ENCODE data around the gene MBOAT1.

Gene MBOAT1

GRCh38 chr6:20255428-20255827 lies 43.2 kb upstream of the MBOAT1 start:
- no peak overlapping the region for H2AK5ac ChIP-seq (ENCODE audit: low read length, severe bottlenecking)
- no peak overlapping the region for H3K9ac ChIP-seq (ENCODE audit: low read length)
- H3K4me1 ChIP-seq (ENCODE audit: control insufficient read depth, insufficient read depth, low read depth, low read length) = no peaks in the 10 kb centered on the region
- DNase-seq = no peak
- H2BK5ac ChIP-seq (ENCODE audit: low read depth, low read length, poor library complexity, severe bottlenecking) = no peak overlapping the region
- H3K27ac ChIP-seq (ENCODE audit: low read length, poor library complexity, severe bottlenecking) = no peak overlapping the region
- H2BK120ac ChIP-seq (ENCODE audit: low read depth, low read length) = no peak overlapping the region
- no peaks in the 10 kb centered on the region for H3K36me3 ChIP-seq (ENCODE audit: control insufficient read depth in 1 of 2, insufficient read depth in 2 of 2, low read depth in 1 of 2, low read length in 2 of 2)
- H4K8ac ChIP-seq (ENCODE audit: low read length) = no peak overlapping the region
- peaks cover 12% of the 10 kb centered on the region for H3K9me3 ChIP-seq (ENCODE audit: control insufficient read depth, low read length)
- no peak overlapping the region for H3K18ac ChIP-seq (ENCODE audit: low read depth in 1 of 2, low read length in 2 of 2)
- H3K79me1 ChIP-seq (replicated peaks; ENCODE audit: low read length, poor library complexity, severe bottlenecking) = no peaks in the 10 kb centered on the region
- no peak overlapping the region for H3K14ac ChIP-seq (ENCODE audit: low read length in 2 of 2)
- no peak overlapping the region for H2BK12ac ChIP-seq (ENCODE audit: low read length in 2 of 2)
- no peak overlapping the region for H2AFZ ChIP-seq (ENCODE audit: low read depth, low read length)
- no peak overlapping the region for H4K91ac ChIP-seq (ENCODE audit: low read length)
- H3K4me3 ChIP-seq (ENCODE audit: insufficient read depth in 1 of 2, low read depth in 1 of 2, low read length in 2 of 2) = no peak overlapping the region
- H3K27me3 ChIP-seq (ENCODE audit: control insufficient read depth in 1 of 2, insufficient read depth in 1 of 2, low read length in 2 of 2) = no peaks in the 10 kb centered on the region
- H2BK15ac ChIP-seq (ENCODE audit: low read depth, poor library complexity, severe bottlenecking) = no peak overlapping the region
- H3K4ac ChIP-seq (ENCODE audit: low read depth in 1 of 2, low read length in 2 of 2) = no peak overlapping the region
- no peak overlapping the region for H3K4me2 ChIP-seq (ENCODE audit: low read length, poor library complexity, severe bottlenecking)
- H3K23ac ChIP-seq (ENCODE audit: low read length in 2 of 2) = no peak overlapping the region

GRCh38 chr6:20254295-20254694 lies 42.0 kb upstream of the MBOAT1 start:
- Histone ChIP-seq H3K9me3 (ENCODE audit: control insufficient read depth, low read length) (peaks cover 12% of the 10 kb centered on the region), H3K14ac (ENCODE audit: low read length in 2 of 2) (no peak overlapping the region), H3K4me1 (ENCODE audit: control insufficient read depth, insufficient read depth, low read depth, low read length) (no peaks in the 10 kb centered on the region), H3K79me1 (replicated peaks; ENCODE audit: low read length, poor library complexity, severe bottlenecking) (no peaks in the 10 kb centered on the region), H2BK12ac (ENCODE audit: low read length in 2 of 2) (no peak overlapping the region), H3K23ac (ENCODE audit: low read length in 2 of 2) (no peak overlapping the region), H3K27me3 (ENCODE audit: control insufficient read depth in 1 of 2, insufficient read depth in 1 of 2, low read length in 2 of 2) (no peaks in the 10 kb centered on the region), H2BK15ac (ENCODE audit: low read depth, poor library complexity, severe bottlenecking) (no peak overlapping the region), H2AFZ (ENCODE audit: low read depth, low read length) (no peak overlapping the region), H3K4me3 (ENCODE audit: insufficient read depth in 1 of 2, low read depth in 1 of 2, low read length in 2 of 2) (no peak overlapping the region), H2BK120ac (ENCODE audit: low read depth, low read length) (no peak overlapping the region), H4K8ac (ENCODE audit: low read length) (no peak overlapping the region), H4K91ac (ENCODE audit: low read length) (no peak overlapping the region), H3K27ac (ENCODE audit: low read length, poor library complexity, severe bottlenecking) (no peak overlapping the region), H3K9ac (ENCODE audit: low read length) (no peak overlapping the region), H3K4ac (ENCODE audit: low read depth in 1 of 2, low read length in 2 of 2) (no peak overlapping the region), H3K36me3 (ENCODE audit: control insufficient read depth in 1 of 2, insufficient read depth in 2 of 2, low read depth in 1 of 2, low read length in 2 of 2) (no peaks in the 10 kb centered on the region), H2BK5ac (ENCODE audit: low read depth, low read length, poor library complexity, severe bottlenecking) (no peak overlapping the region), H3K4me2 (ENCODE audit: low read length, poor library complexity, severe bottlenecking) (no peak overlapping the region), H2AK5ac (ENCODE audit: low read length, severe bottlenecking) (no peak overlapping the region), H3K18ac (ENCODE audit: low read depth in 1 of 2, low read length in 2 of 2) (no peak overlapping the region)
- DNase-seq = no peak

GRCh38 chr6:20253021-20253420 lies 40.8 kb upstream of the MBOAT1 start:
- peaks cover 12% of the 10 kb centered on the region for H3K9me3 ChIP-seq (ENCODE audit: control insufficient read depth, low read length)
- no peak overlapping the region for H2BK15ac ChIP-seq (ENCODE audit: low read depth, poor library complexity, severe bottlenecking)
- no peak overlapping the region for H3K4me3 ChIP-seq (ENCODE audit: insufficient read depth in 1 of 2, low read depth in 1 of 2, low read length in 2 of 2)
- H3K79me1 ChIP-seq (replicated peaks; ENCODE audit: low read length, poor library complexity, severe bottlenecking) = no peaks in the 10 kb centered on the region
- no peak overlapping the region for H3K18ac ChIP-seq (ENCODE audit: low read depth in 1 of 2, low read length in 2 of 2)
- no peak overlapping the region for H2AK5ac ChIP-seq (ENCODE audit: low read length, severe bottlenecking)
- H2BK120ac ChIP-seq (ENCODE audit: low read depth, low read length) = no peak overlapping the region
- H4K91ac ChIP-seq (ENCODE audit: low read length) = no peak overlapping the region
- H3K27ac ChIP-seq (ENCODE audit: low read length, poor library complexity, severe bottlenecking) = no peak overlapping the region
- H2AFZ ChIP-seq (ENCODE audit: low read depth, low read length) = no peak overlapping the region
- DNase-seq = no peak
- H3K14ac ChIP-seq (ENCODE audit: low read length in 2 of 2) = no peak overlapping the region
- H3K4me1 ChIP-seq (ENCODE audit: control insufficient read depth, insufficient read depth, low read depth, low read length) = no peaks in the 10 kb centered on the region
- H2BK12ac ChIP-seq (ENCODE audit: low read length in 2 of 2) = no peak overlapping the region
- no peak overlapping the region for H3K9ac ChIP-seq (ENCODE audit: low read length)
- no peak overlapping the region for H3K4ac ChIP-seq (ENCODE audit: low read depth in 1 of 2, low read length in 2 of 2)
- no peak overlapping the region for H3K23ac ChIP-seq (ENCODE audit: low read length in 2 of 2)
- no peaks in the 10 kb centered on the region for H3K27me3 ChIP-seq (ENCODE audit: control insufficient read depth in 1 of 2, insufficient read depth in 1 of 2, low read length in 2 of 2)
- H4K8ac ChIP-seq (ENCODE audit: low read length) = no peak overlapping the region
- no peak overlapping the region for H2BK5ac ChIP-seq (ENCODE audit: low read depth, low read length, poor library complexity, severe bottlenecking)
- no peak overlapping the region for H3K4me2 ChIP-seq (ENCODE audit: low read length, poor library complexity, severe bottlenecking)
- no peaks in the 10 kb centered on the region for H3K36me3 ChIP-seq (ENCODE audit: control insufficient read depth in 1 of 2, insufficient read depth in 2 of 2, low read depth in 1 of 2, low read length in 2 of 2)
- 50% methylated on average over 2 of the region's 2 CpGs for WGBS

GRCh38 chr6:20252311-20252710 lies 40.0 kb upstream of the MBOAT1 start:
- Histone ChIP-seq H4K8ac (ENCODE audit: low read length) (no peak overlapping the region), H3K4me2 (ENCODE audit: low read length, poor library complexity, severe bottlenecking) (no peak overlapping the region), H3K9ac (ENCODE audit: low read length) (no peak overlapping the region), H3K27ac (ENCODE audit: low read length, poor library complexity, severe bottlenecking) (no peak overlapping the region), H3K4me1 (ENCODE audit: control insufficient read depth, insufficient read depth, low read depth, low read length) (no peaks in the 10 kb centered on the region), H3K4ac (ENCODE audit: low read depth in 1 of 2, low read length in 2 of 2) (no peak overlapping the region), H2AK5ac (ENCODE audit: low read length, severe bottlenecking) (no peak overlapping the region), H2BK15ac (ENCODE audit: low read depth, poor library complexity, severe bottlenecking) (no peak overlapping the region), H3K27me3 (ENCODE audit: control insufficient read depth in 1 of 2, insufficient read depth in 1 of 2, low read length in 2 of 2) (no peaks in the 10 kb centered on the region), H3K23ac (ENCODE audit: low read length in 2 of 2) (no peak overlapping the region), H3K4me3 (ENCODE audit: insufficient read depth in 1 of 2, low read depth in 1 of 2, low read length in 2 of 2) (no peak overlapping the region), H3K18ac (ENCODE audit: low read depth in 1 of 2, low read length in 2 of 2) (no peak overlapping the region), H2BK12ac (ENCODE audit: low read length in 2 of 2) (no peak overlapping the region), H3K36me3 (ENCODE audit: control insufficient read depth in 1 of 2, insufficient read depth in 2 of 2, low read depth in 1 of 2, low read length in 2 of 2) (no peaks in the 10 kb centered on the region), H2BK5ac (ENCODE audit: low read depth, low read length, poor library complexity, severe bottlenecking) (no peak overlapping the region), H3K14ac (ENCODE audit: low read length in 2 of 2) (no peak overlapping the region), H2BK120ac (ENCODE audit: low read depth, low read length) (no peak overlapping the region), H3K9me3 (ENCODE audit: control insufficient read depth, low read length) (peaks cover 12% of the 10 kb centered on the region), H4K91ac (ENCODE audit: low read length) (no peak overlapping the region), H3K79me1 (replicated peaks; ENCODE audit: low read length, poor library complexity, severe bottlenecking) (no peaks in the 10 kb centered on the region), H2AFZ (ENCODE audit: low read depth, low read length) (no peak overlapping the region)
- DNase-seq = no peak
- WGBS = 92% methylated on average over 6 of the region's 6 CpGs

All from mesenchymal stem cell (in vitro differentiated cells and primary cell).